Endothelial cell of umbilical vein (primary cell): ENCODE data around the gene PIGA. TPM values are rescaled to one million over a fixed set of nuclear protein-coding genes. Genes with fewer than 3 reads are reported as not detected.
"Not testable (repeated sequence)": the region's sequence is repeated elsewhere in the genome, so short reads cannot be mapped to it uniquely, and the experiment has no call there.

ENCODE experiments used
- BruUV-seq: library from RNA; stranded (reverse); fragments of 400-500 nt; replicated peaks from 2 replicates; lab custom pipeline; 2021; lab: Mats Ljungman, UMichigan
- CTCF ChIA-PET: fragments of 300-600, 350-600 bp; sonication (Branson Sonifier 250); formaldehyde crosslinking; loops from one replicate; lab custom pipeline; 2021; ENCODE audit warnings: antibody characterized with exemption, inconsistent platforms; lab: Charles Lee
- POLR2A ChIA-PET: fragments of 300-600, 350-600 bp; sonication (Branson Sonifier 250); formaldehyde crosslinking; loops from one replicate; lab custom pipeline; 2021; ENCODE audit warnings: antibody characterized with exemption, inconsistent platforms; lab: Charles Lee
- DNase-seq: peaks from one replicate; pipeline ENCODE4 v3.0.0-alpha.2; 2011; ENCODE audit warnings: low read depth, low spot score
- FAIRE-seq: peaks from 2 replicates; lab custom pipeline; 2011; peaks lifted over from hg19 to GRCh38; lab: Jason Lieb, UNC
- H2AFZ ChIP-seq: 2 replicates; pipeline ENCODE4 v1.6.0; 2012; ENCODE audit warnings: low read depth, low read length, control low read depth, inconsistent platforms
- H3K27ac ChIP-seq: 2 replicates; pipeline ENCODE4 v1.5.1; 2011; ENCODE audit warnings: low read depth, mild to moderate bottlenecking, control low read depth, low read length, moderate library complexity; ENCODE audit not compliant: insufficient read depth
- H3K27me3 ChIP-seq, 2 experiments: 2 replicates each; pipeline versions ENCODE4 v1.6.0 to v1.6.1; 2011; ENCODE audit warnings: low read length in 2 of 2, mixed read lengths in 1 of 2; ENCODE audit not compliant: control insufficient read depth in 2 of 2, insufficient read depth in 2 of 2
- H3K36me3 ChIP-seq, 2 experiments: 2 replicates in 1 of 2; 3 replicates in 1 of 2; pipeline ENCODE4 v1.5.1; 2011; ENCODE audit warnings: low read length in 2 of 2, mild to moderate bottlenecking in 1 of 2, moderate library complexity in 1 of 2; ENCODE audit not compliant: control insufficient read depth in 2 of 2, insufficient read depth in 2 of 2; ENCODE audit errors: extremely low read depth in 1 of 2
- H3K4me1 ChIP-seq: 3 replicates; pipeline ENCODE4 v1.5.1; 2011; ENCODE audit warnings: mild to moderate bottlenecking, low read length; ENCODE audit not compliant: control insufficient read depth, insufficient read depth; ENCODE audit errors: extremely low read depth
- H3K4me2 ChIP-seq: 2 replicates; pipeline ENCODE4 v1.6.1; 2011; ENCODE audit warnings: low read length, control low read depth, mixed read lengths; ENCODE audit not compliant: insufficient read depth
- H3K4me3 ChIP-seq, 3 experiments: fragments of 200-600 bp in 1 of 3; sonication (generic), shearing (Covaris generic) in 1 of 3; replicated peaks in 1 of 3; 2 replicates each; pipeline ENCODE4 v1.5.1; 2011 to 2016; ENCODE audit warnings: control low read depth in 3 of 3, low read length in 3 of 3, mild to moderate bottlenecking in 2 of 3, inconsistent platforms in 1 of 3, low read depth in 1 of 3, moderate library complexity in 1 of 3; ENCODE audit not compliant: insufficient read depth in 1 of 3
- H3K79me2 ChIP-seq: 2 replicates; pipeline ENCODE4 v1.6.0; 2012; ENCODE audit warnings: low read length, inconsistent platforms; ENCODE audit not compliant: control insufficient read depth, insufficient read depth
- H3K9ac ChIP-seq: replicated peaks from 2 replicates; pipeline ENCODE3; 2011; ENCODE audit warnings: low read length, control low read depth; ENCODE audit not compliant: insufficient read depth; ENCODE audit errors: extremely low read depth
- H3K9me1 ChIP-seq: replicated peaks from 3 replicates; pipeline ENCODE4 v1.6.0; 2011; ENCODE audit warnings: mild to moderate bottlenecking, low read length; ENCODE audit not compliant: control insufficient read depth, insufficient read depth; ENCODE audit errors: extremely low read depth
- H3K9me3 ChIP-seq: replicated peaks from 2 replicates; pipeline ENCODE4 v1.5.1; 2012; ENCODE audit warnings: low read length, inconsistent platforms; ENCODE audit not compliant: control insufficient read depth, insufficient read depth
- H4K20me1 ChIP-seq: replicated peaks from 2 replicates; pipeline ENCODE3; 2011; ENCODE audit warnings: mild to moderate bottlenecking, low read length; ENCODE audit not compliant: control insufficient read depth, insufficient read depth; ENCODE audit errors: extremely low read depth
- EZH2 ChIP-seq: IDR thresholded peaks from 2 replicates; pipeline ENCODE4 v1.6.1; 2012; ENCODE audit warnings: borderline replicate concordance, low read depth, mild to moderate bottlenecking, moderate library complexity, low read length, inconsistent platforms; ENCODE audit not compliant: severe bottlenecking
- FOS ChIP-seq: IDR thresholded peaks from 2 replicates; pipeline ENCODE4 v1.6.1; 2011; ENCODE audit warnings: mild to moderate bottlenecking, low read length, moderate library complexity, borderline replicate concordance; ENCODE audit not compliant: insufficient read depth
- GATA2 ChIP-seq: IDR thresholded peaks from 2 replicates; pipeline ENCODE4 v1.7.0; 2011; ENCODE audit warnings: low read depth, mild to moderate bottlenecking, moderate library complexity, mixed read lengths, low read length; ENCODE audit not compliant: insufficient read length, insufficient read depth
- JUN ChIP-seq: IDR thresholded peaks from 2 replicates; pipeline ENCODE4 v1.6.1; 2011; ENCODE audit warnings: borderline replicate concordance, low read depth; ENCODE audit not compliant: insufficient read length, insufficient read depth
- MYC ChIP-seq: IDR thresholded peaks from one replicate; pipeline ENCODE4 v1.6.1; 2011; ENCODE audit warnings: mild to moderate bottlenecking, low read depth, low read length
- POLR2A ChIP-seq: IDR thresholded peaks from 2 replicates; pipeline ENCODE4 v1.6.1; 2012; ENCODE audit warnings: low read depth, mild to moderate bottlenecking, control low read depth, low read length
- POLR2AphosphoS5 ChIP-seq: IDR thresholded peaks from 2 replicates; pipeline ENCODE4 v1.6.1; 2012; ENCODE audit warnings: low read depth, mild to moderate bottlenecking, control low read depth, low read length, moderate library complexity; ENCODE audit not compliant: insufficient read depth
- dilution Hi-C: fragments of 300-500 bp; cut with MboI; formaldehyde crosslinking; loops from one replicate; pipeline ENCODE4 v1.15.0; 2019; ENCODE audit warnings: low sequenced_read_pairs; ENCODE audit not compliant: extremely low pct_ligation_motif_present
- intact Hi-C: fragments of 100-400 bp; cut with micrococcal nuclease; formaldehyde crosslinking; loops from one replicate; pipeline ENCODE4 v1.10.0; 2022
- polyA plus RNA-seq, 4 experiments: library from polyadenylated mRNA; depleted of rRNA in 3 of 4; stranded (reverse) in 3 of 4; unstranded in 1 of 4; fragments of >200 nt; gene quantifications; 2 replicates each; pipeline versions ENCODE4 v1.2.1 to v1.2.3, GENCODE V29; 2011 to 2012; ENCODE audit warnings: missing spikeins in 1 of 4
- total RNA-seq: library from RNA; stranded (reverse); gene quantifications from 2 replicates; pipeline ENCODE4 v1.2.3, GENCODE V29; 2021
- TF ChIP-seq, protein P1 (sequence below): IDR thresholded peaks from 2 replicates; pipeline ENCODE4 v1.6.1; 2011; ENCODE audit not compliant: insufficient read depth, insufficient read length
- TF ChIP-seq, protein P2 (sequence below), 2 donors: IDR thresholded peaks; 1 replicate in 1 of 2; 2 replicates in 1 of 2; pipeline ENCODE4 v1.5.1; 2011; ENCODE audit warnings: low read length in 2 of 2, mild to moderate bottlenecking in 2 of 2, moderate library complexity in 2 of 2, control low read depth in 1 of 2, inconsistent platforms in 1 of 2, low read depth in 1 of 2; ENCODE audit not compliant: insufficient read depth in 1 of 2; ENCODE audit errors: extremely low read depth in 1 of 2

Gene PIGA
- total and polyA plus RNA-seq, 2 donors (not counting 3 experiments of a cell fraction or from before 2014, with no cell fraction given): 4.0 to 12.1 TPM

DNA sequence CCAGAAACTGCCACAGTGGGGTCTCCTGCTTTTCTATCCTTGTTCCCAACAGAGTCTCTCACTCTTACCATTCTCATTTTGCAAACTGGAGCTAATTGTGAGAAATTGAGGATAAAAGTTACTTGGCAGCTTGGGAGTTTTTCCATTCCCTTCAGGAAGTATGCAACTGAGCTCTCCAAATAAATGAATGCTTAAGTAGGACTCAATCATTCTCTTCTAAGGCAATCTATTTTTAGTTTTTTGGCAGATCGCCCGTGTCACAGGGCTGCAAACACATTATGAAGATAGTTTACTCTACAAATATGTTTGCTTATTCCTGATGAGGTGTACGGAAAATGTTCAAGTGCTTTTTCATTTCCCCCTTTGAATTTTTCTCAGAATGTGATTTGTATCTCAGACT lies 25.2 kb downstream of the PIGA start:
- intact Hi-C loops: no loop called here

DNA sequence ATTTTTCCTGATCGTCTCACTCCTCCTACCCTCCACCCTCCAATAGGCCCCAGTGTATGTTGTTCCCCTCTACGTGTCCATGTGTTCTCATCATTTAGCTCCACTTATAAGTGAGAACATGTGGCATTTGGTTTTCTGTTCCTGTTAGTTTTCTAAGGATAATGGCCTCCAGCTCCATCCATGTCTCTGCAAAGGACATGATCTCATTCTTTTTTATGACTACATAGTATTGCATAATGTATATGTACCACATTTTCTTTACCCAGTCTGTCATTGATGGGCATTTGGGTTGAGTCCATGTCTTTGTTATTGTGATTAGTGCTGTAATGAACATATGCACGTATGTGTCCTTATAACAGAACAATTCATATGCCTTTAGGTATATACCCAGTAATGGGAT lies 29.4 kb downstream of the PIGA start:
- H2AFZ ChIP-seq, H3K4me3 ChIP-seq, intact Hi-C loops, dilution Hi-C loops, H3K9me1 ChIP-seq, BruUV-seq, H3K9me3 ChIP-seq, H3K4me1 ChIP-seq, H3K9ac ChIP-seq, CTCF ChIA-PET, H3K4me2 ChIP-seq, H3K79me2 ChIP-seq, H3K27me3 ChIP-seq, FAIRE-seq, POLR2A ChIA-PET, DNase-seq, H3K27ac ChIP-seq, H3K36me3 ChIP-seq, H4K20me1 ChIP-seq: not testable (repeated sequence)

More for the DNA sequence above, 25.2 kb downstream of the PIGA start:
- no peak overlapping the region for H3K9ac ChIP-seq
- no peaks in the 10 kb centered on the region for H3K9me1 ChIP-seq
- no TSS peak for BruUV-seq
- H4K20me1 ChIP-seq: no peaks in the 10 kb centered on the region
- no peaks in the 10 kb centered on the region for H3K27me3 ChIP-seq
- H3K36me3 ChIP-seq: no peaks in the 10 kb centered on the region
- TF ChIP-seq, protein P1, sequence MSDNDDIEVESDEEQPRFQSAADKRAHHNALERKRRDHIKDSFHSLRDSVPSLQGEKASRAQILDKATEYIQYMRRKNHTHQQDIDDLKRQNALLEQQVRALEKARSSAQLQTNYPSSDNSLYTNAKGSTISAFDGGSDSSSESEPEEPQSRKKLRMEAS: no peak
- TF ChIP-seq JUN (no peak), POLR2AphosphoS5 (no peak), FOS (no peak), POLR2A (no peak), EZH2 (no peak), GATA2 (no peak), MYC (no peak)
- TF ChIP-seq, protein P2, sequence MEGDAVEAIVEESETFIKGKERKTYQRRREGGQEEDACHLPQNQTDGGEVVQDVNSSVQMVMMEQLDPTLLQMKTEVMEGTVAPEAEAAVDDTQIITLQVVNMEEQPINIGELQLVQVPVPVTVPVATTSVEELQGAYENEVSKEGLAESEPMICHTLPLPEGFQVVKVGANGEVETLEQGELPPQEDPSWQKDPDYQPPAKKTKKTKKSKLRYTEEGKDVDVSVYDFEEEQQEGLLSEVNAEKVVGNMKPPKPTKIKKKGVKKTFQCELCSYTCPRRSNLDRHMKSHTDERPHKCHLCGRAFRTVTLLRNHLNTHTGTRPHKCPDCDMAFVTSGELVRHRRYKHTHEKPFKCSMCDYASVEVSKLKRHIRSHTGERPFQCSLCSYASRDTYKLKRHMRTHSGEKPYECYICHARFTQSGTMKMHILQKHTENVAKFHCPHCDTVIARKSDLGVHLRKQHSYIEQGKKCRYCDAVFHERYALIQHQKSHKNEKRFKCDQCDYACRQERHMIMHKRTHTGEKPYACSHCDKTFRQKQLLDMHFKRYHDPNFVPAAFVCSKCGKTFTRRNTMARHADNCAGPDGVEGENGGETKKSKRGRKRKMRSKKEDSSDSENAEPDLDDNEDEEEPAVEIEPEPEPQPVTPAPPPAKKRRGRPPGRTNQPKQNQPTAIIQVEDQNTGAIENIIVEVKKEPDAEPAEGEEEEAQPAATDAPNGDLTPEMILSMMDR (IDR thresholded peaks at IDR 0.05; ENCODE audit: extremely low read depth in 1 of 2, insufficient read depth in 1 of 2, low read depth in 1 of 2, low read length in 2 of 2): no peak
- no peak overlapping the region for H2AFZ ChIP-seq
- peak; percentile 91 for DNase-seq
- H3K4me2 ChIP-seq: peak overlapping the region; percentile 50
- no peaks in the 10 kb centered on the region for H3K79me2 ChIP-seq
- no peaks in the 10 kb centered on the region for H3K9me3 ChIP-seq
- H3K27ac ChIP-seq: no peak overlapping the region
- ChIA-PET POLR2A (interaction anchor here (0.6 kb wide), 1 partner anchor 460 kb away, joined by 3 read pairs; no protein-coding TSS in a partner anchor), CTCF (interaction anchor here (1.2 kb wide), 1 partner anchor 10 kb away, joined by 5 read pairs; no protein-coding TSS in a partner anchor)
- no peak overlapping the region for H3K4me3 ChIP-seq
- no peak for FAIRE-seq
- dilution Hi-C loops: no loop called here
- H3K4me1 ChIP-seq: peaks cover 6% of the 10 kb centered on the region
